DND-41 (cell line): Measurements from ENCODE around the gene SLFN12L.
A peak's percentile ranks its signal among the peaks of the same experiment; 100 is the strongest.

Experiments used
- ATAC-seq: fragments of 200-7000 bp; cut with Tn5 transposase; 3 replicates; pipeline ENCODE4 v1.9.1; 2021; ENCODE audit warnings: low read depth; ENCODE audit not compliant: insufficient read depth
- DNase-seq: peaks from one replicate; pipeline ENCODE4 v3.0.0-alpha.2; 2020
- H2AFZ ChIP-seq: 2 replicates; pipeline ENCODE4 v1.6.0; 2012; ENCODE audit warnings: low read depth, low read length
- H3K27ac ChIP-seq: 2 replicates; pipeline ENCODE4 v1.5.1; 2012; ENCODE audit warnings: low read length, inconsistent platforms
- H3K27me3 ChIP-seq: fragments of 200-600 bp; sonication (generic); 2 replicates; pipeline ENCODE4 v1.6.0; 2012; ENCODE audit warnings: low read length, mild to moderate bottlenecking, inconsistent platforms; ENCODE audit not compliant: insufficient read depth, poor library complexity
- H3K36me3 ChIP-seq: 2 replicates; pipeline ENCODE4 v1.5.1; 2012; ENCODE audit warnings: low read length, inconsistent platforms; ENCODE audit not compliant: insufficient read depth
- H3K4me1 ChIP-seq: 2 replicates; pipeline ENCODE4 v1.5.1; 2012; ENCODE audit warnings: mild to moderate bottlenecking, low read length; ENCODE audit not compliant: insufficient read depth
- H3K4me2 ChIP-seq: 2 replicates; pipeline ENCODE4 v1.6.0; 2012; ENCODE audit warnings: mild to moderate bottlenecking, moderate library complexity, low read length, inconsistent platforms; ENCODE audit not compliant: insufficient read depth
- H3K4me3 ChIP-seq, 2 experiments: fragments of 200-600 bp in 1 of 2; shearing (Covaris generic) in 1 of 2; 2 replicates each; pipeline ENCODE4 v1.5.1; 2012 to 2016; ENCODE audit warnings: inconsistent platforms in 2 of 2, low read length in 2 of 2, mild to moderate bottlenecking in 2 of 2, low read depth in 1 of 2, moderate library complexity in 1 of 2
- H3K79me2 ChIP-seq: 2 replicates; pipeline ENCODE4 v1.6.0; 2012; ENCODE audit warnings: low read length, inconsistent platforms; ENCODE audit not compliant: insufficient read depth
- H3K9ac ChIP-seq: 2 replicates; pipeline ENCODE4 v1.6.0; 2012; ENCODE audit warnings: low read depth, mild to moderate bottlenecking, inconsistent platforms, low read length, moderate library complexity
- H3K9me3 ChIP-seq: 2 replicates; pipeline ENCODE4 v1.5.1; 2012; ENCODE audit warnings: low read length, moderate library complexity, mild to moderate bottlenecking, inconsistent platforms; ENCODE audit not compliant: insufficient read depth, severe bottlenecking
- H4K20me1 ChIP-seq: 2 replicates; pipeline ENCODE4 v1.6.0; 2012; ENCODE audit warnings: low read length; ENCODE audit not compliant: insufficient read depth
- CTCF ChIP-seq: IDR thresholded peaks from 2 replicates; pipeline ENCODE4 v1.5.1; 2012; ENCODE audit warnings: borderline replicate concordance, low read length, moderate library complexity, mild to moderate bottlenecking; ENCODE audit not compliant: poor library complexity, severe bottlenecking; ENCODE audit errors: extremely low read depth
- EZH2 ChIP-seq: IDR thresholded peaks from 3 replicates; pipeline ENCODE4 v1.6.1; 2012; ENCODE audit warnings: borderline replicate concordance, low read depth, mild to moderate bottlenecking, moderate library complexity, low read length, inconsistent platforms; ENCODE audit not compliant: severe bottlenecking

SLFN12L gene

GRCh38 chr17:35449371-35449931, 88.0 kb downstream of the SLFN12L start:
- no peak overlapping the region for H3K4me3 ChIP-seq
- TF ChIP-seq CTCF = no peak
- no peak for TF ChIP-seq EZH2

GRCh38 chr17:35448899-35449227, 88.6 kb downstream of the SLFN12L start:
- H3K27ac ChIP-seq = no peak overlapping the region
- H3K27me3 ChIP-seq = no peaks in the 10 kb centered on the region
- H3K4me2 ChIP-seq = no peak overlapping the region
- H4K20me1 ChIP-seq = peaks cover 3% of the 10 kb centered on the region; the same call in 1 of the 2 replicates
- no peaks in the 10 kb centered on the region for H3K79me2 ChIP-seq
- H3K9me3 ChIP-seq = no peaks in the 10 kb centered on the region
- H3K9ac ChIP-seq = no peak overlapping the region
- H3K4me1 ChIP-seq = no peaks in the 10 kb centered on the region
- H3K4me3 ChIP-seq = no peak overlapping the region
- ATAC-seq (no peak), DNase-seq (no peak)
- H3K36me3 ChIP-seq = peaks cover 17% of the 10 kb centered on the region
- TF ChIP-seq CTCF (no peak), EZH2 (no peak)
- no peak overlapping the region for H2AFZ ChIP-seq

More at GRCh38 chr17:35449371-35449931, 88.0 kb downstream of the SLFN12L start:
- H3K79me2 ChIP-seq = no peaks in the 10 kb centered on the region
- H3K27ac ChIP-seq = no peak overlapping the region
- no peak overlapping the region for H2AFZ ChIP-seq
- ATAC-seq (no peak), DNase-seq (no peak)
- H4K20me1 ChIP-seq = peaks cover 3% of the 10 kb centered on the region; the same call in 1 of the 2 replicates
- no peak overlapping the region for H3K4me2 ChIP-seq
- H3K9me3 ChIP-seq = no peaks in the 10 kb centered on the region
- H3K9ac ChIP-seq = no peak overlapping the region
- H3K27me3 ChIP-seq = no peaks in the 10 kb centered on the region
- H3K4me1 ChIP-seq = no peaks in the 10 kb centered on the region
- peaks cover 17% of the 10 kb centered on the region for H3K36me3 ChIP-seq

- Histone ChIP-seq H3K4me3 (no peak within 1 kb of the TSS), H2AFZ (no peak within 1 kb of the TSS), H3K79me2 (no peaks in the 10 kb centered on the region), H3K27me3 (no peaks in the 10 kb centered on the region), H3K9ac (no peak within 1 kb of the TSS), H4K20me1 (peaks cover 3% of the 10 kb centered on the region; the same call in 1 of the 2 replicates), H3K27ac (no peak within 1 kb of the TSS), H3K4me2 (no peak within 1 kb of the TSS), H3K36me3 (peaks cover 17% of the 10 kb centered on the region), H3K4me1 (no peaks in the 10 kb centered on the region), H3K9me3 (no peaks in the 10 kb centered on the region)
- ATAC-seq = peak; percentile 91
- DNase-seq = peak; percentile 80
- TF ChIP-seq EZH2 = no peak
- TF ChIP-seq CTCF = no peak
Observed at GRCh38 chr17:35448214-35448898, 89.1 kb downstream of the SLFN12L start, which contains the start of gene SLFN13. Gene SLFN13 (minus strand): TSS chr17:35448766. CDS start chr17:35445680, 3,086 bp downstream.
